ENCODE measurements around the gene ATP1B3. TPM values are rescaled to one million over a fixed set of nuclear protein-coding genes. Genes with fewer than 3 reads are reported as not detected.

ATP1B3 gene
- total and polyA plus RNA-seq, 2 of the 13 experiments (the other 11 are each of a cell fraction or from before 2014, with no cell fraction given): 84.3 to 93.6 TPM

DNA sequence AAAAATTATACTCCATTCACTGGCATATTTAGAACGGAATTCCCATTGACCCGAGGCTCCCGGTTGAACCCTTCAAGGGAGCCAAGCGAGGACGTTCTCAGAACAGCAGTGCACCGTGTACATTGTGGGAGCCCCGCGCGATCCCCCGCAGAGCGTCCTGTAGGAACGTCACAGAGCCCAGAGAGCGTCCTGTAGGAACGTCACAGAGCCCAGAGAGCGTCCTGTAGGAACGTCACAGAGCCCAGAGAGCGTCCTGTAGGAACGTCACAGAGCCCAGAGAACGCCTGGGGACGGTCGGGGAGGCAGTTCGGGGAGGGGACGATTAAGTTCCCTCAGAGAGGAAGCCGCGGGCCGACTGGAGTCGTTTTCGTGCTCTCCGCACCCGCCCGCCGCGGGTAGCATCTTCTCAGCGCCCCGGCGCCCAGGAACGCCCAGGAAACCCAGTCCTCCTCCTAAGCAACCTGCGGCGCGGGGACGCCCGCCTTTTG, 506 bp upstream of the ATP1B3 start (continued):
- TF ChIP-seq, protein P1, sequence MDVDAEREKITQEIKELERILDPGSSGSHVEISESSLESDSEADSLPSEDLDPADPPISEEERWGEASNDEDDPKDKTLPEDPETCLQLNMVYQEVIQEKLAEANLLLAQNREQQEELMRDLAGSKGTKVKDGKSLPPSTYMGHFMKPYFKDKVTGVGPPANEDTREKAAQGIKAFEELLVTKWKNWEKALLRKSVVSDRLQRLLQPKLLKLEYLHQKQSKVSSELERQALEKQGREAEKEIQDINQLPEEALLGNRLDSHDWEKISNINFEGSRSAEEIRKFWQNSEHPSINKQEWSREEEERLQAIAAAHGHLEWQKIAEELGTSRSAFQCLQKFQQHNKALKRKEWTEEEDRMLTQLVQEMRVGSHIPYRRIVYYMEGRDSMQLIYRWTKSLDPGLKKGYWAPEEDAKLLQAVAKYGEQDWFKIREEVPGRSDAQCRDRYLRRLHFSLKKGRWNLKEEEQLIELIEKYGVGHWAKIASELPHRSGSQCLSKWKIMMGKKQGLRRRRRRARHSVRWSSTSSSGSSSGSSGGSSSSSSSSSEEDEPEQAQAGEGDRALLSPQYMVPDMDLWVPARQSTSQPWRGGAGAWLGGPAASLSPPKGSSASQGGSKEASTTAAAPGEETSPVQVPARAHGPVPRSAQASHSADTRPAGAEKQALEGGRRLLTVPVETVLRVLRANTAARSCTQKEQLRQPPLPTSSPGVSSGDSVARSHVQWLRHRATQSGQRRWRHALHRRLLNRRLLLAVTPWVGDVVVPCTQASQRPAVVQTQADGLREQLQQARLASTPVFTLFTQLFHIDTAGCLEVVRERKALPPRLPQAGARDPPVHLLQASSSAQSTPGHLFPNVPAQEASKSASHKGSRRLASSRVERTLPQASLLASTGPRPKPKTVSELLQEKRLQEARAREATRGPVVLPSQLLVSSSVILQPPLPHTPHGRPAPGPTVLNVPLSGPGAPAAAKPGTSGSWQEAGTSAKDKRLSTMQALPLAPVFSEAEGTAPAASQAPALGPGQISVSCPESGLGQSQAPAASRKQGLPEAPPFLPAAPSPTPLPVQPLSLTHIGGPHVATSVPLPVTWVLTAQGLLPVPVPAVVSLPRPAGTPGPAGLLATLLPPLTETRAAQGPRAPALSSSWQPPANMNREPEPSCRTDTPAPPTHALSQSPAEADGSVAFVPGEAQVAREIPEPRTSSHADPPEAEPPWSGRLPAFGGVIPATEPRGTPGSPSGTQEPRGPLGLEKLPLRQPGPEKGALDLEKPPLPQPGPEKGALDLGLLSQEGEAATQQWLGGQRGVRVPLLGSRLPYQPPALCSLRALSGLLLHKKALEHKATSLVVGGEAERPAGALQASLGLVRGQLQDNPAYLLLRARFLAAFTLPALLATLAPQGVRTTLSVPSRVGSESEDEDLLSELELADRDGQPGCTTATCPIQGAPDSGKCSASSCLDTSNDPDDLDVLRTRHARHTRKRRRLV (CRISPR knock-in tag; IDR thresholded peaks at IDR 0.05): 0 out of 2 replicates have a peak, but pooled peaks have one; percentile 26
- TF ChIP-seq SAFB2 (CRISPR knock-in tag; IDR thresholded peaks at IDR 0.05; ENCODE audit: borderline replicate concordance, low read depth): no peak
- no peak for TF ChIP-seq IKZF4 (CRISPR knock-in tag; IDR thresholded peaks at IDR 0.05; ENCODE audit: borderline replicate concordance, low read depth, not compliant biosample characterization)
- TF ChIP-seq, protein P2, sequence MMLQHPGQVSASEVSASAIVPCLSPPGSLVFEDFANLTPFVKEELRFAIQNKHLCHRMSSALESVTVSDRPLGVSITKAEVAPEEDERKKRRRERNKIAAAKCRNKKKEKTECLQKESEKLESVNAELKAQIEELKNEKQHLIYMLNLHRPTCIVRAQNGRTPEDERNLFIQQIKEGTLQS (CRISPR knock-in tag; IDR thresholded peaks at IDR 0.05): no peak
- TF ChIP-seq HOXA7 (CRISPR knock-in tag; IDR thresholded peaks at IDR 0.05): no peak
- TF ChIP-seq, protein P3, sequence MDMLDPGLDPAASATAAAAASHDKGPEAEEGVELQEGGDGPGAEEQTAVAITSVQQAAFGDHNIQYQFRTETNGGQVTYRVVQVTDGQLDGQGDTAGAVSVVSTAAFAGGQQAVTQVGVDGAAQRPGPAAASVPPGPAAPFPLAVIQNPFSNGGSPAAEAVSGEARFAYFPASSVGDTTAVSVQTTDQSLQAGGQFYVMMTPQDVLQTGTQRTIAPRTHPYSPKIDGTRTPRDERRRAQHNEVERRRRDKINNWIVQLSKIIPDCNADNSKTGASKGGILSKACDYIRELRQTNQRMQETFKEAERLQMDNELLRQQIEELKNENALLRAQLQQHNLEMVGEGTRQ (IDR thresholded peaks at IDR 0.05; ENCODE audit: low read depth, low read length): no peak
- TF ChIP-seq, protein P3 (CRISPR knock-in tag; IDR thresholded peaks at IDR 0.05; ENCODE audit: borderline replicate concordance): no peak
- TF ChIP-seq ZNF788 (CRISPR knock-in tag; IDR thresholded peaks at IDR 0.05; ENCODE audit: borderline replicate concordance): 0 out of 2 replicates have a peak, but pooled peaks have one; percentile 49
- TF ChIP-seq SMC3 (IDR thresholded peaks at IDR 0.05; ENCODE audit: low read length): no peak
- no peak for TF ChIP-seq PITX1 (CRISPR knock-in tag; IDR thresholded peaks at IDR 0.05)
- TF ChIP-seq ZNF577 (CRISPR knock-in tag; IDR thresholded peaks at IDR 0.05; ENCODE audit: borderline replicate concordance, low read depth): no peak
- TF ChIP-seq ZNF562 (CRISPR knock-in tag; IDR thresholded peaks at IDR 0.05; ENCODE audit: borderline replicate concordance): no peak
- TF ChIP-seq, protein P4, sequence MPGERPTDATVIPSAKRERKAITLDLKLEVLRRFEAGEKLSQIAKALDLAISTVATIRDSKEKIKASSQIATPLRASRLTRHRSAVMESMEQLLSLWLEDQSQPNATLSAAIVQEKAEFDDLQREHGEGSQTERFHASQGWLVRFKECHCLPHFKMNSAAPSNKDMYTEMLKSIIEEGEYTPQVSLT (CRISPR knock-in tag; IDR thresholded peaks at IDR 0.05; ENCODE audit: borderline replicate concordance, low read depth): no peak
- TF ChIP-seq, protein P5, sequence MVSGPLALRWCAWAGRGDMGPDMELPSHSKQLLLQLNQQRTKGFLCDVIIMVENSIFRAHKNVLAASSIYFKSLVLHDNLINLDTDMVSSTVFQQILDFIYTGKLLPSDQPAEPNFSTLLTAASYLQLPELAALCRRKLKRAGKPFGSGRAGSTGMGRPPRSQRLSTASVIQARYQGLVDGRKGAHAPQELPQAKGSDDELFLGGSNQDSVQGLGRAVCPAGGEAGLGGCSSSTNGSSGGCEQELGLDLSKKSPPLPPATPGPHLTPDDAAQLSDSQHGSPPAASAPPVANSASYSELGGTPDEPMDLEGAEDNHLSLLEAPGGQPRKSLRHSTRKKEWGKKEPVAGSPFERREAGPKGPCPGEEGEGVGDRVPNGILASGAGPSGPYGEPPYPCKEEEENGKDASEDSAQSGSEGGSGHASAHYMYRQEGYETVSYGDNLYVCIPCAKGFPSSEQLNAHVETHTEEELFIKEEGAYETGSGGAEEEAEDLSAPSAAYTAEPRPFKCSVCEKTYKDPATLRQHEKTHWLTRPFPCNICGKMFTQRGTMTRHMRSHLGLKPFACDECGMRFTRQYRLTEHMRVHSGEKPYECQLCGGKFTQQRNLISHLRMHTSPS (CRISPR knock-in tag; IDR thresholded peaks at IDR 0.05; ENCODE audit: low read depth): no peak
- peak; percentile 75 for TF ChIP-seq CREM (IDR thresholded peaks at IDR 0.05)
- TF ChIP-seq CREM (CRISPR knock-in tag; IDR thresholded peaks at IDR 0.05): no peak
- TF ChIP-seq CHCHD3 (CRISPR knock-in tag; IDR thresholded peaks at IDR 0.05): no peak
- TF ChIP-seq ZNF790 (CRISPR knock-in tag; IDR thresholded peaks at IDR 0.05; ENCODE audit: borderline replicate concordance): no peak
- no peak for TF ChIP-seq NR1H2 (CRISPR knock-in tag; IDR thresholded peaks at IDR 0.05; ENCODE audit: borderline replicate concordance, low read depth)
- TF ChIP-seq ZNF230 (CRISPR knock-in tag; IDR thresholded peaks at IDR 0.05): no peak

Data from HepG2 (cell line).